Measurements from ENCODE around the gene NR3C2.

DNA sequence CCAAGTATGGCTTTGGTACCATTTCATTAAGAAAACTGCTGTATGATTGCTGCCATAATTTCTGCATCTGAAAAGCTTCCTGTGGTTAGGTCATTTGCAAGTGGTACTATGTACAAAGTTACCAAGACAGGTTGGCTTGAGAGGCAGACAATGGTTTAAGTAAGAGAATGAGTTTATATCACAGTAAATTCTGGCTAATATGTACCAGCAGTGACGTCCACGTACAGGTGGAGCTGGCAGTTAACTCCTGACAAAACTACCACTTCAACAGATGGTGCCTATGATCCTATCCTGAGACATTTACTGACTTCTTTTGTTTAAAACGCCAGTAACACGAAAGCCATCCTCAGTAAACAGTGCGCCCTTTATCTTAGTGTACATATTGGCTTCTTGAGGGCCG, 198.4 kb downstream of the NR3C2 start:
- TF ChIP-seq, protein P1, sequence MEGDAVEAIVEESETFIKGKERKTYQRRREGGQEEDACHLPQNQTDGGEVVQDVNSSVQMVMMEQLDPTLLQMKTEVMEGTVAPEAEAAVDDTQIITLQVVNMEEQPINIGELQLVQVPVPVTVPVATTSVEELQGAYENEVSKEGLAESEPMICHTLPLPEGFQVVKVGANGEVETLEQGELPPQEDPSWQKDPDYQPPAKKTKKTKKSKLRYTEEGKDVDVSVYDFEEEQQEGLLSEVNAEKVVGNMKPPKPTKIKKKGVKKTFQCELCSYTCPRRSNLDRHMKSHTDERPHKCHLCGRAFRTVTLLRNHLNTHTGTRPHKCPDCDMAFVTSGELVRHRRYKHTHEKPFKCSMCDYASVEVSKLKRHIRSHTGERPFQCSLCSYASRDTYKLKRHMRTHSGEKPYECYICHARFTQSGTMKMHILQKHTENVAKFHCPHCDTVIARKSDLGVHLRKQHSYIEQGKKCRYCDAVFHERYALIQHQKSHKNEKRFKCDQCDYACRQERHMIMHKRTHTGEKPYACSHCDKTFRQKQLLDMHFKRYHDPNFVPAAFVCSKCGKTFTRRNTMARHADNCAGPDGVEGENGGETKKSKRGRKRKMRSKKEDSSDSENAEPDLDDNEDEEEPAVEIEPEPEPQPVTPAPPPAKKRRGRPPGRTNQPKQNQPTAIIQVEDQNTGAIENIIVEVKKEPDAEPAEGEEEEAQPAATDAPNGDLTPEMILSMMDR (conservative IDR thresholded peaks at IDR 0.05; ENCODE audit: low read length) = no peak
- TF ChIP-seq EZH2phosphoT487 (IDR thresholded peaks at IDR 0.05; ENCODE audit: borderline replicate concordance, low read depth, low read length) = no peak

All from OCI-LY7 (cell line).